Left lung (tissue), 10 donors: ENCODE measurements around the gene MARK1. TPM values are rescaled to one million over a fixed set of nuclear protein-coding genes. Genes with fewer than 3 reads are reported as not detected.

Experiments used
- ATAC-seq: fragments of 200-7000 bp; cut with Tn5 transposase; one replicate; pipeline ENCODE4 v1.9.1; 2020; ENCODE audit warnings: moderate library complexity
- DNase-seq, 4 donors: peaks; one replicate each; pipeline ENCODE4 v3.0.0-alpha.2; 2013 to 2020
- H3K27ac ChIP-seq, 2 donors: fragments of 200-600 bp; sonication (generic) in 1 of 2; one replicate each; pipeline versions ENCODE4 v1.5.0 to v1.8.0; 2020 to 2021
- H3K27me3 ChIP-seq, 2 donors: fragments of 200-600 bp; sonication (generic) in 1 of 2; one replicate each; pipeline versions ENCODE4 v1.5.0 to v1.8.0; 2020 to 2021
- H3K36me3 ChIP-seq, 2 donors: fragments of 200-600 bp; sonication (generic) in 1 of 2; one replicate each; pipeline versions ENCODE4 v1.5.0 to v1.8.0; 2020 to 2021
- H3K4me1 ChIP-seq, 2 donors: fragments of 200-600 bp; one replicate each; pipeline ENCODE4 v1.8.0; 2021
- H3K4me3 ChIP-seq, 2 donors: fragments of 200-600 bp; sonication (generic) in 1 of 2; one replicate each; pipeline versions ENCODE4 v1.5.0 to v1.8.0; 2020 to 2021; ENCODE audit warnings: mild to moderate bottlenecking in 1 of 2
- H3K9me3 ChIP-seq, 2 donors: fragments of 200-600 bp; sonication (generic) in 1 of 2; one replicate each; pipeline versions ENCODE4 v1.5.0 to v1.8.0; 2020 to 2021
- CTCF ChIP-seq, 2 donors: fragments of 200-600 bp; sonication (generic) in 1 of 2; IDR thresholded peaks; one replicate each; pipeline versions ENCODE4 v1.5.0 to v1.8.0; 2021; ENCODE audit warnings: antibody characterized with exemption in 2 of 2
- intact Hi-C, 2 donors: fragments of 100-400 bp; cut with DNase I; formaldehyde crosslinking; loops; one replicate each; pipeline versions ENCODE4 v1.11.2 to v1.14.2; 2022
- polyA plus RNA-seq, 6 donors: library from polyadenylated mRNA; unstranded; fragments of 120-200 nt; gene quantifications; one replicate each; pipeline ENCODE4 v1.2.1, GENCODE V29; 2013; ENCODE audit not compliant: insufficient read length in 6 of 6
- total RNA-seq, 2 donors: library from RNA; stranded (reverse); fragmentation: NEBNext Ultra II Directional; extraction: Animal tissue kit (Norgen Biotek cat#: 25700); gene quantifications; one replicate each; pipeline ENCODE4 v1.2.1, GENCODE V29; 2021
- donor health status: DM: no; HTN: yes; CAD: no.
- donor health status: DM: no; HTN: no; CAD: no.

MARK1 gene
- total and polyA plus RNA-seq, 8 donors: 3.1 to 9.7 (median 8.6) TPM

- no peak overlapping the region for H3K27ac ChIP-seq
- ATAC-seq: no peak
- intact Hi-C loops: no loop called here
- no peak for DNase-seq
- no peaks in the 10 kb centered on the region for H3K27me3 ChIP-seq
- H3K4me1 ChIP-seq: no peaks in the 10 kb centered on the region
- no peaks in the 10 kb centered on the region for H3K36me3 ChIP-seq
- TF ChIP-seq CTCF (IDR thresholded peaks at IDR 0.05): no peak
- H3K4me3 ChIP-seq: no peak overlapping the region
- H3K9me3 ChIP-seq: no peaks in the 10 kb centered on the region
Measured at GRCh38 chr1:220616836-220617235, 88.9 kb downstream of the MARK1 start.

- no peak for ATAC-seq
- TF ChIP-seq CTCF (IDR thresholded peaks at IDR 0.05): no peak
- Histone ChIP-seq H3K4me3 (no peak overlapping the region), H3K27me3 (no peaks in the 10 kb centered on the region), H3K9me3 (no peaks in the 10 kb centered on the region), H3K4me1 (no peaks in the 10 kb centered on the region), H3K36me3 (no peaks in the 10 kb centered on the region), H3K27ac (no peak overlapping the region)
- intact Hi-C loops: no loop called here
- DNase-seq: no peak
Measured at GRCh38 chr1:220628431-220628830, 100.5 kb downstream of the MARK1 start.

- DNase-seq: no peak
- H3K27ac ChIP-seq: no peak overlapping the region
- H3K36me3 ChIP-seq: no peaks in the 10 kb centered on the region
- TF ChIP-seq CTCF (IDR thresholded peaks at IDR 0.05): no peak
- no peak for ATAC-seq
- no peaks in the 10 kb centered on the region for H3K9me3 ChIP-seq
- intact Hi-C loops: no loop called here
- no peak overlapping the region for H3K4me3 ChIP-seq
- H3K4me1 ChIP-seq: no peaks in the 10 kb centered on the region
- no peaks in the 10 kb centered on the region for H3K27me3 ChIP-seq
Measured at GRCh38 chr1:220631238-220631815, 103.4 kb downstream of the MARK1 start.

GRCh38 chr1:220637759-220638158 is 109.8 kb downstream of the MARK1 start:
- TF ChIP-seq CTCF (IDR thresholded peaks at IDR 0.05): no peak
- H3K27ac ChIP-seq: no peak overlapping the region
- H3K4me3 ChIP-seq: no peak overlapping the region
- no peaks in the 10 kb centered on the region for H3K9me3 ChIP-seq
- intact Hi-C loops: no loop called here
- no peaks in the 10 kb centered on the region for H3K4me1 ChIP-seq
- H3K36me3 ChIP-seq: no peaks in the 10 kb centered on the region
- no peak for ATAC-seq
- no peak for DNase-seq
- H3K27me3 ChIP-seq: no peaks in the 10 kb centered on the region

GRCh38 chr1:220642285-220642684 is 114.3 kb downstream of the MARK1 start:
- no peaks in the 10 kb centered on the region for H3K4me1 ChIP-seq
- H3K9me3 ChIP-seq: no peaks in the 10 kb centered on the region
- TF ChIP-seq CTCF (IDR thresholded peaks at IDR 0.05): no peak
- ATAC-seq (no peak), DNase-seq (no peak)
- no peaks in the 10 kb centered on the region for H3K27me3 ChIP-seq
- intact Hi-C loops: no loop called here
- no peak overlapping the region for H3K27ac ChIP-seq
- H3K4me3 ChIP-seq: no peak overlapping the region
- no peaks in the 10 kb centered on the region for H3K36me3 ChIP-seq
